ENCODE results near the gene BRIP1. TPM values are rescaled to one million over a fixed set of nuclear protein-coding genes. Genes with fewer than 3 reads are reported as not detected.
"Not testable (repeated sequence)": the region's sequence is repeated elsewhere in the genome, so short reads cannot be mapped to it uniquely, and the experiment has no call there.

Gene BRIP1
- polyA plus RNA-seq, 1 donor from 2014 or later = 2.7 TPM

DNA sequence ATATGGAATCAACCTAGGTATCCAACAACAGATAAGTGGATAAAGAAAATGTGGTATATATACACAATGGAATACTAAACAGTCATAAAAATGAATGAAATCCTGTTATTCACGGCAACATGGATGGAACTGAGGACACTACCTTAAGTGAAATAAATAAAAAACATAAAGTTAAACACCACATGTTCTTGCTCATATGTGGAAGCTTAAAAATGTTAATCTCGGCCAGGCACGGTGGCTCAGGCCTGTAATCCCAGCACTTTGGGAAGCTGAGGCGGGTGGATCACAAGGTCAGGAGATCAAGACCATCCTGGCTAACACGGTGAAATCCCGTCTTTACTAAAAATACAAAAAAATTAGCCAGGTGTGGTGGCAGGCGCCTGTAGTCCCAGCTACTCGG, 144.1 kb downstream of the BRIP1 start:
- not testable (repeated sequence) for H3K4me1 Mint-ChIP-seq, H3K36me3 Mint-ChIP-seq, H3K4me3 Mint-ChIP-seq, H3K27ac Mint-ChIP-seq, H3K27me3 Mint-ChIP-seq
- H3K9me3 Mint-ChIP-seq = peaks cover 7 to 22% (median 12%) of the 10 kb centered on the region in 3 donors

DNA sequence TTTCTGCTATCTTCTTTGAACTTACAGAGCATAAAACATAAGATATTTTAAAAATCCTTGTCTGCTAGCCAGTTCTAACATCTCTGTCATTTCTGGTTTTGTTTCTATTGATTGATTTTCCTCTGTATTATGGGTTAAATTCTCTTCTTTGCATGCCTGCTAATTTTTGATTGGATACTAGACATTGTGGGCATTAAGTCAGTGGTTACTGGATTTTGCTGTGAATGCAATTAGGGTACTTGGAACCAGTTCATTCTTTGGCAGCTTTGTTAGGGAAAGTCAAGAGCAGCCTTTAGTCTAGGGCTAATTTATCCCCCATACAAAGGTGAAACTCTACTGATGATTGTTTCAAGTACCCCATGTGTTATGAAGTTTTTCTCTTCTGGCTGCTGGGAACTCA, 145.3 kb downstream of the BRIP1 start:
- Mint-ChIP-seq H3K36me3 (peaks cover 3% of the 10 kb centered on the region), H3K27ac (no peak overlapping the region), H3K9me3 (peaks cover 7 to 22% (median 12%) of the 10 kb centered on the region in 3 donors), H3K4me1 (no peaks in the 10 kb centered on the region), H3K27me3 (no peaks in the 10 kb centered on the region), H3K4me3 (no peak overlapping the region)

DNA sequence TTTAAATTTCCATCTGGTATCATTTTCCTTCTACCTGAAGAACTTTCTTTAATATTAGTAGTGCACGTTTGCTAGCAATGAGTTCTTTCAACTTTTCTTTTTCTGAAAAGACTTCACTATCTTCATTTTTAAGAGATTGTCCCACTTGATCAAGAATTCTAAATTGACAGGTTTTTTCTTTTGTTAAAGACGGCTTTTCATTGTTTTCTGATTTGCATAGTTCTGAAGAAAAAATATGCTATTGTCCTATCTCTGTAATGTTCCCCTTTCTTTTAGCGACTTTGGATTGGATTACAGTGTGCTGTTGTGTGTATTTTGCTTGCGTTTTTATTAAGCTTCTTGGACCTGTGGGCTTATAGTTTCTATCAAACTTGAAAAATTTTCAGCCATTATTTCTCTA, 146.0 kb downstream of the BRIP1 start:
- H3K9me3 Mint-ChIP-seq = peaks cover 7 to 22% (median 12%) of the 10 kb centered on the region in 3 donors
- H3K27ac Mint-ChIP-seq = no peak overlapping the region
- no peaks in the 10 kb centered on the region for H3K4me1 Mint-ChIP-seq
- peaks cover 3% of the 10 kb centered on the region for H3K36me3 Mint-ChIP-seq
- no peak overlapping the region for H3K4me3 Mint-ChIP-seq
- H3K27me3 Mint-ChIP-seq = no peaks in the 10 kb centered on the region

DNA sequence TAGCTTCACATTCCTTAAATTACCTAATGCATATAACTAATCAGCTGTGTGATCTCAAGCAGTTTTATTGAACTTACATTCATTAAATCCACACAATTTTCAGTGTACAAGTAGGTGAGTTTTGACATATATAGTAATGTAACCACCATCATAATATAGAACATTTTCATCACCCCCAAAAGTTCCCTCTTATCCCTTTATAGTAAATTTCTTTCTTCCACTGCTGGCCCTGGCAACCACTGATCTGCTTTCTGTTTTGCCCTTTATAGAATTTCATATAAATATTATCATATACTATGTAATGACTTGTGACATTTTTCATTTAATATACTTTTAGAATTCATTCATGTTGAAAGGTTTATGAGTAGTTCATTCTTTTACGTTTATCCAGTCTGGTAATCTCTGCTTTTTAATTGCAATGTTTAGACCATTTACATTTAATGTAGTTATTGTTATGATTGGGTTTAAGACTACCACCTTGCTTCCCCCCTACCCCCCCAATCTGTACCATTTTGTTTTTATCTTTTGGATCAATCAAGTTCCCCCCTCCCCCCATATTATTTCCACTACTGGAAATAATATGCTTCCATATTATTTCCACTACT, 147.0 kb downstream of the BRIP1 start:
- H3K27me3 Mint-ChIP-seq = no peaks in the 10 kb centered on the region
- H3K4me1 Mint-ChIP-seq = no peaks in the 10 kb centered on the region
- H3K4me3 Mint-ChIP-seq = no peak overlapping the region

DNA sequence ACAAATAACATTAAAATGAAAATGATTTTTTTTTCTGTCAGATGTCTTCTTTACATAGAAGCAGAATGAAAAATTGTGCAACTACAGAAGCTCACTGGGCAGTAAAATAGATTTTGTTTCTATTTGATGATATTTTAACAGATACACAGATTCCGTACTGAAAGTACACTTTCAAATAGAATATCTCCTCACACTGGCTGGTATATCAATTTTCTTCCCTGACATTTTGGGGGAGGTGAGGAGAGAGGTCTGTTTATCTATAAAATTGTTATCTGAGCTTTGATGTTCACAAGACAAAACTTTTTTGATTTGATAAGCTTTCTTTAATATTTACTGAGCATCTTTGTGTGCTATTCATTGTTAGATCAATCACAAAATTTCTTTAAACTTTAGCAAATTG, 148.0 kb downstream of the BRIP1 start:
- Mint-ChIP-seq H3K4me3 (no peak overlapping the region), H3K4me1 (peaks cover 0 to 2% (median 0%) of the 10 kb centered on the region in 3 donors), H3K36me3 (peaks cover 3% of the 10 kb centered on the region)

More for the DNA sequence above, 147.0 kb downstream of the BRIP1 start:
- H3K36me3 Mint-ChIP-seq = peaks cover 3% of the 10 kb centered on the region
- peaks cover 7 to 22% (median 12%) of the 10 kb centered on the region in 3 donors for H3K9me3 Mint-ChIP-seq
- no peak overlapping the region for H3K27ac Mint-ChIP-seq

DNA sequence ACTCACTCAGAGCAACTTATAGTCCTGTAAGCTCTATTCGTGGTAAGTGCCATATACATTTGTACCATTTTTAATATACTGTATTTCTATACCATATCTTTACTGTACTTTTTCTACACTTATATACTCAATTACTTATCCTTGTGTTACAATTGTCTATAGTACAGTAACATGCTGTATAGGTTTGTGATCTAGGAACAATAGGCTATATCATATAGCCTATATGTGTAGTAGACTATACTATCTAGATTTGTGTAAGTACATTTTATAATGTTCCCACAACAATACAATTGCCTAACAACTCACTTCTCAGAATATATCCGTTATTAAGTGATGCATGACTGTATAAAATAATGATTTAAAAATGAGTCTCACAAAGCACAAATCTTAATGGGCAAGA, 149.0 kb downstream of the BRIP1 start:
- Mint-ChIP-seq H3K4me3 (no peak overlapping the region), H3K27ac (no peak overlapping the region), H3K9me3 (peaks cover 7 to 22% (median 12%) of the 10 kb centered on the region in 3 donors), H3K4me1 (peaks cover 0 to 2% (median 0%) of the 10 kb centered on the region in 3 donors), H3K27me3 (no peaks in the 10 kb centered on the region), H3K36me3 (peaks cover 3% of the 10 kb centered on the region)

More for the DNA sequence above, 148.0 kb downstream of the BRIP1 start:
- peaks cover 7 to 22% (median 12%) of the 10 kb centered on the region in 3 donors for H3K9me3 Mint-ChIP-seq
- no peak overlapping the region for H3K27ac Mint-ChIP-seq
- H3K27me3 Mint-ChIP-seq = no peaks in the 10 kb centered on the region

DNA sequence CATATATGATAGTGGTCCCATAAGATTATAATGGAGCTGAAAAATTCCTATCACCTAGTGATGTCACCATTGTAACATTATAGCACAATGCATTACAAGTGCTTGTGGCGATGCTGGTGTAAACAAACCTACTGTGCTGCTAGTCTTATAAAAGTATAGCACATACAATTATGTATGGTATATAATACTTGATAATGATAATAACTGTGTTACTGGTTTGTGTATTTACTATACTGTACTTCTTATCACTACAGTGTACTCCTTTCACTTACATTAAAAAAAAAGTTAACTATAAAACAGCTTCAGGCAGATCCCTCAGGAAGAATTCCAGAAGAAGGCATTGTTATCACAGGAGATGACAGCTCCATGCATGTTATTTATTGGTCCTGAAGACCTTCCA, 150.3 kb downstream of the BRIP1 start:
- Mint-ChIP-seq H3K4me1 (peaks cover 0 to 2% (median 0%) of the 10 kb centered on the region in 3 donors), H3K27me3 (no peaks in the 10 kb centered on the region), H3K27ac (no peak overlapping the region), H3K36me3 (peaks cover 6% of the 10 kb centered on the region), H3K4me3 (no peak overlapping the region), H3K9me3 (peaks cover 7 to 13% (median 8%) of the 10 kb centered on the region in 3 donors)

DNA sequence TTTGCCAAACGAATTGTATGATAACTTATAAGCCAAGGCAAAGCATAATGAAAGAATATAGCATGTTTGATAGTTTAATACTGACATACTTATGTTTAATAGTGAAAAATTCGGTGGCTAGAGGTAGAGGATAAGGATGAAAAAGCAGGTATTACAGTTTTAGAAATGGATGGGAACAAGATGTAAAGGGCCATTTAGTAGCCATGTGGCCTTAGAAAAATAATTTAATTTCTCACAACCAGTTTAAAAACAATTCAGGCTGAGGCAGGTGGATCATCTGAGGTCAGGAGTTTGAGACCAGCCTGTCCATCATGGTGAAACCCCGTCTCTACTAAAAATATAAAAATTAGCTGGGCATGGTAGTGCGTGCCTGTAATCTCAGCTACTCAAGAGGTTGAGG, 152.8 kb downstream of the BRIP1 start:
- no peaks in the 10 kb centered on the region for H3K27me3 Mint-ChIP-seq
- peaks cover 0 to 2% (median 0%) of the 10 kb centered on the region in 3 donors for H3K4me1 Mint-ChIP-seq
- H3K9me3 Mint-ChIP-seq = peaks cover 0 to 8% (median 7%) of the 10 kb centered on the region in 3 donors
- peaks cover 4% of the 10 kb centered on the region for H3K36me3 Mint-ChIP-seq
- H3K27ac Mint-ChIP-seq = no peak overlapping the region
- H3K4me3 Mint-ChIP-seq = no peak overlapping the region

DNA sequence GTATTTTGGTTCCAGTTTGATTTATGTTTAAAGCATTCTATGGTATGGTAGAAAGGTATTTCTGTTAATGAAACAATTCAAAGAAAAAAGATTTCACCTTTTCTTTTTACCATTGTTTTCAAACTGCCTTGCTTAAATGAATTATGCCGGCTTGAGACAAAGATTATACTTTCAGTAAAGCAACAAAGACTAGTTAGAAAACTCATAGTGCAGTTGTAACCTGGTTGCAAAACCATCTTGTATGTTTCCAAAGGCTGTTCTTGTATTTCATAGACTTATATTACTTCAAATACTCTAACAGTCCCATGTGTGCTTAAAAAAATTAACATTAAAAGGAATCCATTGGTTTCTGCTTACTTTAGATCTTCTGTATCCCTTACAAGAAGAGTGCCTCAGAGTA, 153.8 kb downstream of the BRIP1 start:
- Mint-ChIP-seq H3K4me3 (no peak overlapping the region), H3K9me3 (peaks cover 0 to 16% (median 11%) of the 10 kb centered on the region in 3 donors), H3K4me1 (peaks cover 0 to 2% (median 0%) of the 10 kb centered on the region in 3 donors), H3K36me3 (peaks cover 4% of the 10 kb centered on the region), H3K27me3 (no peaks in the 10 kb centered on the region), H3K27ac (no peak overlapping the region)

DNA sequence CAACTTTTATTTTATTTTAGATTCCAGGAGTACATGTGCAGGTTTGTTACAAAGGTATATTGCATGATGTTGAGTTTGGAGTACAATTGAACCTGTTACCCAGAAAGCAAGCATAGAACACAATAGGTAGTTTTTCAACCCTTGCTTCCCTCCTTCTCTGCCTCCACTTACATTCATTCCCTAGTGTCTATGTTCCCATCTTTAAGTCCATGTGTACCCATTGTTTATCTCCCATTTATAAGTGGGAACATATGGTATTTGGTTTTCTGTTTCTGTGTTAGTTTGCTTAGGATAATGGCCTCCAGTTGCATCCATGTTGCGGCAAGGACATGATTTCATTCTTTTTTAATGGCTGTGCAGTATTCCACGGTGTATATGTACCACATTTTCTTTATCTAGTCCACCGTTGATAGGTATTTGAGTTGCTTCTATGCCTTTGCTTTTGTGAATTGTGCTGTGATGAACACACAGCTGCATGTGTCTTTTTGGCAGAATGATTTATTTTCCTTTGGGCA, 158.3 kb downstream of the BRIP1 start:
- Mint-ChIP-seq H3K36me3 (peaks cover 3% of the 10 kb centered on the region), H3K4me3 (no peak overlapping the region), H3K27ac (no peak overlapping the region), H3K4me1 (peaks cover 0 to 2% (median 0%) of the 10 kb centered on the region in 3 donors), H3K27me3 (no peaks in the 10 kb centered on the region), H3K9me3 (peaks cover 0 to 45% (median 32%) of the 10 kb centered on the region in 3 donors)

DNA sequence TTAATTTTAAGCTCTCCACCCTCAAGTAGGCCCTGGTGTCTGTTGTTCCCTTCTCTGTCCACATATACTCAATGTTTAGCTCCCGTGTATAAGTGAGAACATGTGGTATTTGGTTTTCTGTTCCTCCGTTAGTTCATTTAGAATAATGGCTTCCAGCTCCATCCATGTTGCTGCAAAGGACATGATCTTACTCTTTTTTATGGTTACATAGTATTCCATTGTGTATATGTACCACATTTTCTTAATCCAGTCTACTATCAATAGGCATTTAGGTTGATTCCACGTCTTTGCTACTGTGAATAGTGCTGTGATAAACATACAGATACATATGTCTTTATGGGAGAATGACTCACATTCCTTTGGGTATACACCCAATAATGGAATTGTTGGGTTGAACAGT, 160.9 kb downstream of the BRIP1 start:
- Mint-ChIP-seq H3K27ac (no peak overlapping the region), H3K9me3 (peaks cover 6 to 61% (median 43%) of the 10 kb centered on the region in 3 donors), H3K27me3 (no peaks in the 10 kb centered on the region), H3K36me3 (peaks cover 2% of the 10 kb centered on the region), H3K4me3 (no peak overlapping the region), H3K4me1 (peaks cover 0 to 2% (median 0%) of the 10 kb centered on the region in 3 donors)

DNA sequence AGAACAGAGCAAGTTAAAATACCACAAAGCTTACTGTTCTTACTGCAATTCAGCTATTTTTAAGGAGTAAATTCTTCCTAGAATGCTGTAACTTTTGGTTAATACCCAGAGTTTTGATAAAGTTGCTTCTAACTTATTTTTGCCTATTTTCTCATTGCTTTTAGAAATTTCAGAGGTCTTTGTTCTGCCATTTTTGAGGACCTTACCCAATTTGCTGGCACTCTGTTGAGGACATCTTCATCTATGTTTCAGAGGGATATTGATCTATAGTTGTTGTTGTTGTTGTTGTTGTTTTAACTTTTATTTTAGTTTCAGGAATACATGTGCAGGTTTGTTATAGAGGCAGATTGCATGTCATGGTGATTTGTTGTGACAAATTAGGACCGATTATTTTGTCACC, 161.3 kb downstream of the BRIP1 start:
- Mint-ChIP-seq H3K4me1 (peaks cover 0 to 2% (median 0%) of the 10 kb centered on the region in 3 donors), H3K27ac (no peak overlapping the region), H3K36me3 (peaks cover 2% of the 10 kb centered on the region), H3K4me3 (peak overlapping the region in 1 of 4 donors; percentile 56), H3K9me3 (peaks cover 6 to 64% (median 44%) of the 10 kb centered on the region in 3 donors), H3K27me3 (no peaks in the 10 kb centered on the region)

DNA sequence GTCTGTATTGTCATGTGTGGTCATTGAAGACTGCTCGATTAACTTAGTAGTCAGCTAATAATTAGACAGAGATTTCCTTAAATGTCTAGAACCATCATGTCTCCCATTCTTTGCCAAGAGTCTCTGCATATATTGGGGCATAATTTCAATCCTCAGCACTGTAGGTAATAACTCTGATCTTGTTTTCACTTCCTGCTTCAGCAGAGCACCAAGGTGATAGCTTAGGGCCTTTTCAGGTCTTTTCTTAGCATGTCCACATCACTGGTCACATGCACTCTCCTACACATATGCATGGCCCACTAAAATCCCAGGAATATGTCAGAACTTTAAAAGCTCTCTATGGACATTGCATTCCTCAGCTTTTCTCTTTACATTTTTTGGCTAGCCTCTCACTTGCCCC, 162.0 kb downstream of the BRIP1 start:
- Mint-ChIP-seq H3K4me1 (peaks cover 0 to 2% (median 0%) of the 10 kb centered on the region in 3 donors), H3K9me3 (peaks cover 6 to 64% (median 44%) of the 10 kb centered on the region in 3 donors), H3K27ac (no peak overlapping the region), H3K36me3 (peaks cover 2% of the 10 kb centered on the region), H3K27me3 (no peaks in the 10 kb centered on the region), H3K4me3 (no peak overlapping the region)

DNA sequence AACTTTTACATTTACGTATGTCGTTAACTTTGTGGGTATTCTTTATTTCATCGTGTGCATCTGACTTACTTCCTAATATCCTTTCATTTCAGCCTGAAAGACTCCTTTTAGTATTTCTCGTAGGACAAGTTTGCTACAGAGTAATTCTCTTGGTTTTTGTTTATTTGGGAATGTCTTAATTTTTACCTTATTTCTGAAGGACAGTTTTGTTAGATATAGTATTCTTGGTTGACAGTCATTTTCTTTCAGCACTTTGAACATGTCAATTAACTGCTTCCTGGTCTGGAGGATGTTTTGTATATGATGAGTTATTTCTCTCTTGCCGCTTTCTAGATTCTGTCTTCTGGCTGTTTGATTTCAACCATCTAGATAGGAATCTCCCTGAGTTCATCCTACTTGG, 163.1 kb downstream of the BRIP1 start:
- peak overlapping the region in 2 of 4 donors; percentile 63 to 67 for H3K4me3 Mint-ChIP-seq
- H3K9me3 Mint-ChIP-seq = peaks cover 6 to 58% (median 44%) of the 10 kb centered on the region in 3 donors
- no peak overlapping the region for H3K27ac Mint-ChIP-seq
- H3K4me1 Mint-ChIP-seq = peaks cover 0 to 2% (median 0%) of the 10 kb centered on the region in 3 donors
- H3K36me3 Mint-ChIP-seq = peaks cover 4% of the 10 kb centered on the region
- H3K27me3 Mint-ChIP-seq = no peaks in the 10 kb centered on the region

DNA sequence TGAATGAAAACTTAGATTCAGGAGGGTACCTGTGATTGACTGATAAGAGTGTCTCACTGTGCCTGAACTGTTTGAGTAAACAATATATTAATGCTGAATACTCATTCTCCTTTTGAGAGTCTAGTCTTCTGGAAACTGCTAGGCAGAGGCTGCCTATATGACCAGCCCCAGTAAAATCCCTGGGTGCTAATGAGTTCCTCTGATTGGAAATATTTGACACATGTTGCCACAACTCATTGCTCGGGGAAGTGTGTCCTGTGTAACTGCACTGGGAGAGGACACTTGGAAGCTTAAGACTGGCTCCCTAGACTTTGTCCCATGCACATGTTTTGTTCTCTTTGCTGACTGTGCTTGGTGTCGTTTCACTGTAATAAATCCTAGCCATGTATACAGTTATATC, 163.6 kb downstream of the BRIP1 start:
- Mint-ChIP-seq H3K9me3 (peaks cover 9 to 52% (median 42%) of the 10 kb centered on the region in 3 donors), H3K27me3 (no peaks in the 10 kb centered on the region), H3K4me1 (peaks cover 0 to 2% (median 0%) of the 10 kb centered on the region in 3 donors), H3K36me3 (peaks cover 5% of the 10 kb centered on the region), H3K4me3 (no peak overlapping the region), H3K27ac (no peak overlapping the region)

DNA sequence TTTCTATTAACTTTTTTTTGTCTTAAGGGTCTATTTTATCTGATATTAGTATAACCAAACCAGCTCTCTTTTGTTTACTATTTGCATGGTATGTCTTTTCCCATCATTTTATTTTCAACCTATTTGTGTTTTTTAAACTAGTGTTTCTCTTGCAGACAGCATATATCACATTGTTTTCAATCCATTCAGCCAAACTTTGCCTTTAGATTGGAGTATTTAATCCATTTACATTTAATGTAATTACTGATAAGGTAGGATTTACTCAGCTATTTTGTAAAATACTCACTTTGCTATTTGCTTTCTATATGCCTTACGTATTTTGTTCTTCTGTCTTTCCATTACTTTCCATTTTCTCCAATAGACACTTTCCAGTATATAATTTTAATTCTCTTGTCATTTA, 164.3 kb downstream of the BRIP1 start:
- Mint-ChIP-seq H3K9me3 (peaks cover 11 to 50% (median 39%) of the 10 kb centered on the region in 3 donors), H3K27me3 (no peaks in the 10 kb centered on the region), H3K4me3 (peak overlapping the region in 1 of 4 donors; percentile 2), H3K27ac (no peak overlapping the region), H3K36me3 (peaks cover 5% of the 10 kb centered on the region), H3K4me1 (peaks cover 0 to 2% (median 0%) of the 10 kb centered on the region in 3 donors)
